OCI-LY1 (cell line): ENCODE results near the gene OR52K1.

Experiments
- H2AFZ ChIP-seq: fragments of 200-600 bp; sonication (generic), shearing (Covaris generic); 2 replicates; pipeline ENCODE4 v1.6.0; 2014; ENCODE audit warnings: antibody characterized with exemption, mild to moderate bottlenecking, low read length
- H3F3A ChIP-seq: fragments of 200-600 bp; sonication (generic), shearing (Covaris generic); 2 replicates; pipeline ENCODE4 v1.6.0; 2014; ENCODE audit warnings: mild to moderate bottlenecking, antibody characterized with exemption, low read length, moderate library complexity; ENCODE audit not compliant: insufficient read depth
- H3K27ac ChIP-seq: fragments of 200-600 bp; sonication (generic); 2 replicates; pipeline ENCODE4 v1.5.1; 2014; ENCODE audit warnings: low read length, mixed run types, mild to moderate bottlenecking, low read depth; ENCODE audit not compliant: poor library complexity, severe bottlenecking
- H3K27me3 ChIP-seq: fragments of 200-600 bp; sonication (generic); 2 replicates; pipeline ENCODE4 v1.6.0; 2014; ENCODE audit warnings: antibody characterized with exemption, mild to moderate bottlenecking, low read length, moderate library complexity; ENCODE audit not compliant: insufficient read depth
- H3K36me3 ChIP-seq: fragments of 200-600 bp; sonication (generic); 2 replicates; pipeline ENCODE4 v1.6.1; 2014; ENCODE audit warnings: mild to moderate bottlenecking, antibody characterized with exemption, low read length, moderate library complexity, mixed read lengths; ENCODE audit not compliant: insufficient read depth
- H3K4me1 ChIP-seq: fragments of 200-600 bp; sonication (generic); 2 replicates; pipeline ENCODE4 v1.5.1; 2014; ENCODE audit warnings: mild to moderate bottlenecking, low read length, moderate library complexity; ENCODE audit not compliant: insufficient read depth, severe bottlenecking
- H3K4me2 ChIP-seq: fragments of 200-600 bp; sonication (generic), shearing (Covaris generic); 2 replicates; pipeline ENCODE4 v1.6.1; 2014; ENCODE audit warnings: low read length
- H3K4me3 ChIP-seq: fragments of 200-600 bp; sonication (generic); 2 replicates; pipeline ENCODE4 v1.5.1; 2014; ENCODE audit warnings: low read length, low read depth, mild to moderate bottlenecking, mixed read lengths; ENCODE audit not compliant: poor library complexity, severe bottlenecking
- H3K79me2 ChIP-seq: fragments of 200-600 bp; shearing (Covaris generic); 2 replicates; pipeline ENCODE4 v1.6.1; 2016; ENCODE audit warnings: mixed run types, low read length, mixed read lengths; ENCODE audit not compliant: insufficient read depth
- H3K9ac ChIP-seq: fragments of 200-600 bp; sonication (generic), shearing (Covaris generic); 2 replicates; pipeline ENCODE4 v1.6.1; 2014; ENCODE audit warnings: mild to moderate bottlenecking, low read length, mixed read lengths
- H3K9me2 ChIP-seq: fragments of 200-600 bp; sonication (generic), shearing (Covaris generic); 2 replicates; pipeline ENCODE4 v1.6.1; 2014; ENCODE audit warnings: low read depth, mild to moderate bottlenecking, low read length, mixed read lengths
- H3K9me3 ChIP-seq: fragments of 200-600 bp; shearing (Covaris generic); 2 replicates; pipeline ENCODE4 v1.6.1; 2014; ENCODE audit warnings: low read length, mixed read lengths
- H4K20me1 ChIP-seq: fragments of 200-600 bp; sonication (generic), shearing (Covaris generic); 2 replicates; pipeline ENCODE4 v1.6.0; 2016; ENCODE audit warnings: mild to moderate bottlenecking, low read length; ENCODE audit not compliant: insufficient read depth
- EZH2 ChIP-seq: fragments of 200-600 bp; sonication (generic), shearing (Covaris generic); IDR thresholded peaks from 2 replicates; pipeline ENCODE4 v1.8.0; 2017; ENCODE audit warnings: borderline replicate concordance, mixed run types, mild to moderate bottlenecking, antibody characterized with exemption, low read length, moderate library complexity, mixed read lengths
- TF ChIP-seq, protein P1 (sequence below): fragments of 200-600 bp; sonication (generic), shearing (Covaris generic); IDR thresholded peaks from 2 replicates; pipeline ENCODE4 v1.5.1; 2017; ENCODE audit warnings: mild to moderate bottlenecking, antibody characterized with exemption, low read length, moderate library complexity, mixed read lengths

Gene OR52K1

GRCh38 chr11:4514196-4514595 lies 31.8 kb downstream of the OR52K1 start:
- H3K4me3 ChIP-seq = no peak overlapping the region
- TF ChIP-seq, protein P1, sequence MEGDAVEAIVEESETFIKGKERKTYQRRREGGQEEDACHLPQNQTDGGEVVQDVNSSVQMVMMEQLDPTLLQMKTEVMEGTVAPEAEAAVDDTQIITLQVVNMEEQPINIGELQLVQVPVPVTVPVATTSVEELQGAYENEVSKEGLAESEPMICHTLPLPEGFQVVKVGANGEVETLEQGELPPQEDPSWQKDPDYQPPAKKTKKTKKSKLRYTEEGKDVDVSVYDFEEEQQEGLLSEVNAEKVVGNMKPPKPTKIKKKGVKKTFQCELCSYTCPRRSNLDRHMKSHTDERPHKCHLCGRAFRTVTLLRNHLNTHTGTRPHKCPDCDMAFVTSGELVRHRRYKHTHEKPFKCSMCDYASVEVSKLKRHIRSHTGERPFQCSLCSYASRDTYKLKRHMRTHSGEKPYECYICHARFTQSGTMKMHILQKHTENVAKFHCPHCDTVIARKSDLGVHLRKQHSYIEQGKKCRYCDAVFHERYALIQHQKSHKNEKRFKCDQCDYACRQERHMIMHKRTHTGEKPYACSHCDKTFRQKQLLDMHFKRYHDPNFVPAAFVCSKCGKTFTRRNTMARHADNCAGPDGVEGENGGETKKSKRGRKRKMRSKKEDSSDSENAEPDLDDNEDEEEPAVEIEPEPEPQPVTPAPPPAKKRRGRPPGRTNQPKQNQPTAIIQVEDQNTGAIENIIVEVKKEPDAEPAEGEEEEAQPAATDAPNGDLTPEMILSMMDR = no peak
- no peak for TF ChIP-seq EZH2
- no peaks in the 10 kb centered on the region for H3K9me2 ChIP-seq
- H2AFZ ChIP-seq = no peak overlapping the region
- no peaks in the 10 kb centered on the region for H3K4me1 ChIP-seq
- H3K27ac ChIP-seq = no peak overlapping the region
- H3K9me3 ChIP-seq = no peaks in the 10 kb centered on the region
- H3K27me3 ChIP-seq = no peaks in the 10 kb centered on the region
- H3K4me2 ChIP-seq = no peak overlapping the region
- no peaks in the 10 kb centered on the region for H3K79me2 ChIP-seq
- no peaks in the 10 kb centered on the region for H3K36me3 ChIP-seq
- H3K9ac ChIP-seq = no peak overlapping the region
- no peaks in the 10 kb centered on the region for H4K20me1 ChIP-seq
- H3F3A ChIP-seq = no peaks in the 10 kb centered on the region

- TF ChIP-seq, protein P1 = no peak
- no peak for TF ChIP-seq EZH2
- Histone ChIP-seq H3K9me3 (no peaks in the 10 kb centered on the region), H3K79me2 (no peaks in the 10 kb centered on the region), H3K4me2 (no peak overlapping the region), H4K20me1 (no peaks in the 10 kb centered on the region), H3K4me3 (no peak overlapping the region), H3K27ac (no peak overlapping the region), H3K9me2 (no peaks in the 10 kb centered on the region), H3K9ac (no peak overlapping the region), H3F3A (no peaks in the 10 kb centered on the region), H3K36me3 (no peaks in the 10 kb centered on the region), H3K27me3 (no peaks in the 10 kb centered on the region), H3K4me1 (no peaks in the 10 kb centered on the region), H2AFZ (no peak overlapping the region)
Observed at GRCh38 chr11:4522339-4522738, 39.9 kb downstream of the OR52K1 start.

- TF ChIP-seq EZH2 = no peak
- TF ChIP-seq, protein P1 = no peak
- Histone ChIP-seq H3K4me3 (no peak overlapping the region), H3K27ac (no peak overlapping the region), H3K9ac (no peak overlapping the region), H3K9me2 (no peaks in the 10 kb centered on the region), H2AFZ (no peak overlapping the region), H3K4me2 (no peak overlapping the region), H3F3A (no peaks in the 10 kb centered on the region), H3K79me2 (no peaks in the 10 kb centered on the region), H3K4me1 (no peaks in the 10 kb centered on the region), H3K36me3 (no peaks in the 10 kb centered on the region), H3K9me3 (no peaks in the 10 kb centered on the region), H4K20me1 (no peaks in the 10 kb centered on the region), H3K27me3 (no peaks in the 10 kb centered on the region)
Observed at GRCh38 chr11:4522752-4523151, 40.3 kb downstream of the OR52K1 start.
